ENCODE measurements around the gene ABCA7. TPM values are rescaled to one million over a fixed set of nuclear protein-coding genes. Genes with fewer than 3 reads are reported as not detected.

The ABCA7 gene
- total and polyA plus RNA-seq, 2 of the 13 experiments (the other 11 are each of a cell fraction or from before 2014, with no cell fraction given) = 4.4 to 32.4 TPM

DNA sequence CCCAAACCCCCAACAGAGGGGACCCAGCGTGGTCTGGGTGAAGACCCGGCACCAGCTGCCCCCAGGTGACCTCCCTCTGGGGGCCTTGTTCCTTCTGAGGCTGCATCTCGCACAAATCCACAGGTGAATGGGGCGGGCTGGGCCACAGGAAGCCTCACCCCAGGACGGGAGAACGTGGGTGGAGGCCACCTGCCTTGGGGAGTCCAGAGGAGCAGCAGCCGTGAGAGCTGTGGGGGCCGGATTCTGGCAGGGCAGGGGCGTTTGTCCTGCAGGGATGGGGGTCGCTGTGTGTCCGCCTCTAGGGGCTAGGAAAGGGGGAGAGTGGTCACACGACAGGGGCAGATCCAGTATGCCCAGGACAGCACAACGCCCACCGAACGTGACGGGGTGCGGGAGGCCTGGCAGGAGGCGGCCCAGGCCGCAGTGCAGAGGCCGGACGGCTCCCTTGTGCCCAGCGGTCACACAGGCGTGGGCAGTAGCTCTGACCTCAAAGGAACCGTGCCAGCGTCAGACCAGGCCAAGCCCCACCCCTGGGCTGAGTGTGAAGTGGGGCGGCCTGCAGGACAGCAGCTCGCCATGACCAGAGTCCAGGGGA, 48.6 kb downstream of the ABCA7 start:
- intact Hi-C loops (cut with micrococcal nuclease; ENCODE audit: unreplicated experiment) = no loop called here
- Histone ChIP-seq H4K20me1 (ENCODE audit: insufficient read depth, low read length) (peaks cover 3% of the 10 kb centered on the region; the same call in 1 of the 2 replicates), H3K36me3 (replicated peaks in 1 of 2; ENCODE audit: control insufficient read depth in 1 of 2, insufficient read depth in 2 of 2, low read length in 2 of 2) (peaks cover 17 to 37% of the 10 kb centered on the region in 2 experiments), H3K9me3 (ENCODE audit: low read length) (no peaks in the 10 kb centered on the region), H3K4me2 (ENCODE audit: low read depth, low read length) (no peak overlapping the region), H3K4me1 (ENCODE audit: insufficient read depth, low read length) (peaks cover 9% of the 10 kb centered on the region), H3K79me2 (ENCODE audit: insufficient read depth, low read length) (peaks cover 13% of the 10 kb centered on the region), H3K9ac (ENCODE audit: insufficient read depth, low read depth, low read length) (no peak overlapping the region), H2AFZ (ENCODE audit: low read length) (no peak overlapping the region), H3K4me3 (replicated peaks in 1 of 3; ENCODE audit: insufficient read depth in 1 of 3, low read depth in 2 of 3, low read length in 3 of 3) (no peak overlapping the region), H3K27ac (ENCODE audit: extremely low read length, insufficient read depth, low read length) (no peak overlapping the region), H3K27me3 (ENCODE audit: control insufficient read depth in 1 of 2, insufficient read depth in 2 of 2, low read length in 2 of 2) (no peaks in the 10 kb centered on the region)
- ChIA-PET CTCF (ENCODE audit: low intra/inter-chr PET ratio, low total read pairs) (no interaction called here), POLR2A (interaction anchor here (1.6 kb wide), 1 partner anchor 9 kb away, joined by 5 read pairs; no protein-coding TSS in a partner anchor)
- in situ Hi-C loops (cut with HindIII; ENCODE audit: extremely low pct_ligation_motif_present, low pct_unique_long_range_greater_than_20kb) = no loop called here
- WGBS (ENCODE audit: low lambda C conversion rate) = 97% methylated on average over 13 of the region's 27 CpGs
- DNase-seq (ENCODE audit: low spot score) = no peak
- ATAC-seq = no peak; the same call in none of the 3 replicates
- BruUV-seq (replicated peaks) = no TSS peak
- FAIRE-seq = no peak
- TF ChIP-seq ZSCAN29 (CRISPR knock-in tag; conservative IDR thresholded peaks at IDR 0.05) = no peak
- TF ChIP-seq AGO1 (IDR thresholded peaks at IDR 0.05; ENCODE audit: low read depth, low read length, poor library complexity, severe bottlenecking) = peak; percentile 29
- TF ChIP-seq ZNF143 (CRISPR knock-in tag; IDR thresholded peaks at IDR 0.05) = no peak
- TF ChIP-seq CHD4 (IDR thresholded peaks at IDR 0.05; ENCODE audit: borderline replicate concordance, low read length) = no peak
- peak; percentile 77 for TF ChIP-seq RBFOX2 (IDR thresholded peaks at IDR 0.05; ENCODE audit: low read depth, low read length)
- TF ChIP-seq ZFYVE20 (CRISPR knock-in tag; IDR thresholded peaks at IDR 0.05; ENCODE audit: borderline replicate concordance, low read depth) = no peak
- no peak for TF ChIP-seq ZNF878 (CRISPR knock-in tag; IDR thresholded peaks at IDR 0.05)
- TF ChIP-seq, protein P1, sequence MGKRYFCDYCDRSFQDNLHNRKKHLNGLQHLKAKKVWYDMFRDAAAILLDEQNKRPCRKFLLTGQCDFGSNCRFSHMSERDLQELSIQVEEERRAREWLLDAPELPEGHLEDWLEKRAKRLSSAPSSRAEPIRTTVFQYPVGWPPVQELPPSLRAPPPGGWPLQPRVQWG (CRISPR knock-in tag; IDR thresholded peaks at IDR 0.05; ENCODE audit: borderline replicate concordance, low read depth) = no peak
- no peak for TF ChIP-seq MYNN (CRISPR knock-in tag; IDR thresholded peaks at IDR 0.05; ENCODE audit: low read depth)
- no peak for TF ChIP-seq IKZF1 (IDR thresholded peaks at IDR 0.05)
- TF ChIP-seq, protein P2, sequence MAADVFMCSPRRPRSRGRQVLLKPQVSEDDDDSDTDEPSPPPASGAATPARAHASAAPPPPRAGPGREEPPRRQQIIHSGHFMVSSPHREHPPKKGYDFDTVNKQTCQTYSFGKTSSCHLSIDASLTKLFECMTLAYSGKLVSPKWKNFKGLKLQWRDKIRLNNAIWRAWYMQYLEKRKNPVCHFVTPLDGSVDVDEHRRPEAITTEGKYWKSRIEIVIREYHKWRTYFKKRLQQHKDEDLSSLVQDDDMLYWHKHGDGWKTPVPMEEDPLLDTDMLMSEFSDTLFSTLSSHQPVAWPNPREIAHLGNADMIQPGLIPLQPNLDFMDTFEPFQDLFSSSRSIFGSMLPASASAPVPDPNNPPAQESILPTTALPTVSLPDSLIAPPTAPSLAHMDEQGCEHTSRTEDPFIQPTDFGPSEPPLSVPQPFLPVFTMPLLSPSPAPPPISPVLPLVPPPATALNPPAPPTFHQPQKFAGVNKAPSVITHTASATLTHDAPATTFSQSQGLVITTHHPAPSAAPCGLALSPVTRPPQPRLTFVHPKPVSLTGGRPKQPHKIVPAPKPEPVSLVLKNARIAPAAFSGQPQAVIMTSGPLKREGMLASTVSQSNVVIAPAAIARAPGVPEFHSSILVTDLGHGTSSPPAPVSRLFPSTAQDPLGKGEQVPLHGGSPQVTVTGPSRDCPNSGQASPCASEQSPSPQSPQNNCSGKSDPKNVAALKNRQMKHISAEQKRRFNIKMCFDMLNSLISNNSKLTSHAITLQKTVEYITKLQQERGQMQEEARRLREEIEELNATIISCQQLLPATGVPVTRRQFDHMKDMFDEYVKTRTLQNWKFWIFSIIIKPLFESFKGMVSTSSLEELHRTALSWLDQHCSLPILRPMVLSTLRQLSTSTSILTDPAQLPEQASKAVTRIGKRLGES (CRISPR knock-in tag; IDR thresholded peaks at IDR 0.05; ENCODE audit: borderline replicate concordance) = no peak
- no peak for TF ChIP-seq BRCA1 (CRISPR knock-in tag; IDR thresholded peaks at IDR 0.05)
- TF ChIP-seq ZNF891 (CRISPR knock-in tag; IDR thresholded peaks at IDR 0.05) = no peak
- 0 out of 2 replicates have a peak, but pooled peaks have one; percentile 39 for TF ChIP-seq AKAP8 (CRISPR knock-in tag; IDR thresholded peaks at IDR 0.05)
- peak; percentile 6 to 45; a peak in 1 of 4 replicates for TF ChIP-seq POLR2A (IDR thresholded peaks at IDR 0.05; ENCODE audit: insufficient read depth in 1 of 2, low read depth in 2 of 2, low read length in 2 of 2)
- no peak for TF ChIP-seq AHR (CRISPR knock-in tag; IDR thresholded peaks at IDR 0.05)
- TF ChIP-seq TCF7 (IDR thresholded peaks at IDR 0.05; ENCODE audit: low read depth) = no peak
- TF ChIP-seq NFYB (CRISPR knock-in tag; IDR thresholded peaks at IDR 0.05) = no peak
- 0 out of 2 replicates have a peak, but pooled peaks have one; percentile 24 for TF ChIP-seq HNRNPL (IDR thresholded peaks at IDR 0.05; ENCODE audit: low read depth, low read length)
- TF ChIP-seq SOX5 (CRISPR knock-in tag; IDR thresholded peaks at IDR 0.05; ENCODE audit: borderline replicate concordance) = no peak
- TF ChIP-seq CREM (IDR thresholded peaks at IDR 0.05) = no peak
- no peak for TF ChIP-seq CREM (CRISPR knock-in tag; IDR thresholded peaks at IDR 0.05)
- TF ChIP-seq XRCC5 (optimal IDR thresholded peaks at IDR 0.05; ENCODE audit: low read length) = no peak
- no peak for TF ChIP-seq MBNL3 (CRISPR knock-in tag; conservative IDR thresholded peaks at IDR 0.05)

Measured in HepG2 (cell line).